DMS 273 treated with DMSO at 0.1 percent for 48 hours (cell line): ENCODE data around the gene EBF4.
A peak's percentile ranks its signal among the peaks of the same experiment; 100 is the strongest.

Experiments used
- DNase-seq: peaks from one replicate; lab custom pipeline; 2025; lab: John Stamatoyannopoulos, UW

EBF4 gene

DNA sequence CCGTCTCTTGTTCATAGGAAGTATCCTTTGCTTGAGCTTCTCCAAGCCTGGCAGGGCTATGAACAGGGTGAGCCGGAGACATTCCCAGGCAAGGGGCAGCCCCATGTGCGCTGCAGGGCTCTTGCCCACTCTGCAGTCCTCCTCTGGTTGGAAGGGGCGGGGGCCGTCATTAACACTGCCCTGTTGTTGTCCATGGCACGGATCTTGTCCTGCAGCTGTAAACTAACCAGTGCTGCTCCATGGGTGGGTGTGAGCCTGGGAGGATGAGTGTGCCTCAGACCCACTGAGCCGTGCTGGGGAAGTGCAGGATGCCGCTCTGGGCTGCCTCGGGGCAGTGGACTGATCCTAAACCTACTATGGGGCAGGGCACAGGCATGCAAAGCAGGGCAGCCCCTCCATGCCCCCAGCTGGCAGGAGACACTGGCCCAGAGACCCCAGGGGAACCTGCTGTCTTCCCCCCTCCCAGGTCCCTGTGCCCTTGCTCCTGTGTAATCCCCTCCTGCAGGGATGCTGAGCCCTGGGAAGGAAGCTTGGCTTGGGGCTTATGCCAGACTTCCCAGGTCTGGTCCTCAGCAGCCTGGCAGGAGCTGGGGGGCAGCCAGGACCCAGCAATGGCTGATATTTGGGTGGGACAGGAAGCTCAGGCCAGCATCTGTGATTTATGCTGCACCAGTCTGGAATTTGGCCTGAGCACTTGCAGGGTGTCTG is 8.5 kb downstream of the EBF4 start:
- DNase-seq = no peak

DNA sequence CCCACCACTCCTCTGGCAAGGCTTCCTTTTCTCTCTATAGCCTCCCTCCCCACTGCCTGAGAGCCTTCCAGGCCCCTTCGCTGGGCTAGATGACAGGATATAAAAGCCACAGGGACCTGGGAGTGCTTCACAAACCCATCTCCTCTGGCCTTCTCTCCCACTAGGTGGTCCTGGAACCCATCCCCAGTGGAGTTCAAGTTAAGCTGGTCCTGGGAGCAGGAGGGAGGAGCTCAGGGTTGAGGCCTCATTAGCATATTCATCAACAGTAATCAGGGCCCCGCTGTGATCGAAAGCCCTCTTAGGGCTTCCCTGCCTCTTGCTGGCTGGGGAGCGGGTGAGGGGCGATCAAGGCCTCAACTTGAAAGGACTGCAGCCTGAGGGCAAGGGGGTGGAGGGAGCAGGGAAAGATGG is 9.1 kb downstream of the EBF4 start:
- DNase-seq = no peak

DNA sequence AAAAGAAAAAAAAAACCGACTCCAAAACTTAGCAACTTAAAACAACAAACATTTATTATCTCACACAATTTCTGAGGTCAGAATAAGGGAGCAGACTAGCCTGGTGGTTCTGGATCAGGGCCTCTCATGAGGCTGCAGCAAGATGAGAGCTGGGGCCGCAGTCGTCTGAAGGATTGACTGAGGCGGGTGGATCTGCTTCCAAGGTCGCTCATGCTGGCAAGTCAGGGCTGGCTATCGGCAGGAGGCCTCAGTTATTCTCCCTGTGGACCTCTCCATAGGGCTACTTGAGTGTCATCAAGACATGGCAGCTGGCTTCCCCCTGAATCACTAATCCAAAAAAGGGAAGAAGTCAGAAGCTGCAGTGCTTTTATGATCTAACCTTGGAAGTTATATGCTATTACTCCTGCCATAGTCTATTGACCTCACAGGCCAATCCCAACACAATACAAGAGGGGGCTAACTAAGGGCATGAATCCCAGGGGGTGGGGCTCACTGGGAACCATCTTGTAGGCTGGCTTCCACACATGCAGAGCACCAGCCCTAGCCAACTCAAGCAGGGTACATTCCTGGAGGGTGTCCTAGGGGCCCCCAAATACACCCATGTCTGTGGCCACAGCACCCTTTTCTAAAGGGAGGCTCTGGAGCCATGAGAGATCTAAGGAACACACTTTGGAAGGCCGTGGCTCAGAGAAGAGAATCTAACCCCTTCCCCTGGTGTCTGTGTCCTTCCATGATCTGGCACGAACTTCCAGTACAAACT is 11.3 kb downstream of the EBF4 start:
- no peak for DNase-seq

DNA sequence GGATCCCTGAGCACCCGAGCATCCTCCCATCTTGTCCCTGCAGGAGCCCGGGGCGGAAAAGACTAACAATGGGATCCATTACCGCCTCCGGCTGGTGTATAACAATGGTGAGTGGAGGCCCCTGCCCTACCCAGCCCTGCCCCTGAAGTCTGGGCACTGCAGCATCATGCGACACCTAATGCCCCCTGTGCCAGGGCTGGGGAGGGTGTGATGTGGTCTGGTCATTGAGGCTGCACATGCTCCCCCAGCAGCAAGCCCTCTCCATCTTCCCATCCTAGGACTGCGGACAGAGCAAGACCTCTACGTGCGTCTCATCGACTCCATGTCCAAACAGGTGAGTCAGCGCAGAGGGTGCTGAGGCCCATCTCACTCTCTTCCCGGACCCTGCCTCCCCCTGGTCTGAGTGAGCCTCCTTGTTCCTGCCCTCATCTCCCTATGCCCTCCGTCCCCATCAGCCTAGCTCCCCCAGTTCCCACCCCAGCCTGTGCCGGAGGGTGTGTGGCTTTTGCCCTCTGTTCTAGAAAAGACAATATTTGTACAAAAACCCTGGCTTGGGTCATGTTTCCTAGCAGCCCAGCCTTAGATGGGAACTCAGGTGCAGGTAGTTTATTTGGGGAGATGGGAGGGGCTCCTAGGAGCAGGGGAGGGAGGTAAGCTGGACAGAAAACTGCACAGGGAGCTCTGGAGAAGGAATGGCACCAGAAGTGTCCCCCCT is 13.5 kb downstream of the EBF4 start:
- no peak for DNase-seq

DNA sequence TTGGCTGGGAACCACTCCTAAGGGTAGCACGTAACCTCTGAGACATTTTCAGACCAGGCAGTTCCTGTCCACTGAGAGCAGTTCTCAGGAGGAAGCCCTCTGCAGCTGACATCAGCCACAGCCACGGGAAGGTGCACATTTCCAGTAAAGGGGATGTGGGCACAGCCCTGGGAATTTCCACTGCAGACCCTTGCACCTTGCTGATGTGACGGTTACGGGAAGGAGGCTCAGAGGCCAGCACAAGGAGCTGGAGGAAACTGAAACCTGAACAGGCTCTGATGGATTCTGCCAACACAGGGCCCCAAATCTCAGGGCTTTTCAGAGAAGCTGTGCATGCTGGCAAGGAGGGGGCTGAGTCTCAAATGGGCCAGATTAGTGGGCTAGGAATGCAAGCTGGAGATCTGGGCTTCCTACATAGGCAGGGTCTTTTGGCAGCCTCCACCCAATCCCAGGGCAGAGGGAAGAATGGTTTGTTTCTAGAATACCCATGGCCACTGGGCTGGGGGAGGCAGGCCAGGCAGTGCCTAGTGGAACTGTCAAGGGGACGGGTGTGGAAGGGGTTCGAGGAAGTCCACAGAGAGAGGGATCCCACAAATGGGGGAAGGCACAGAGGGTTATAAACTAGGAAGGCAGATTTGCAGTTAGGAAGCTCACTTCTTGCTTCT is 14.2 kb downstream of the EBF4 start:
- DNase-seq = no peak

DNA sequence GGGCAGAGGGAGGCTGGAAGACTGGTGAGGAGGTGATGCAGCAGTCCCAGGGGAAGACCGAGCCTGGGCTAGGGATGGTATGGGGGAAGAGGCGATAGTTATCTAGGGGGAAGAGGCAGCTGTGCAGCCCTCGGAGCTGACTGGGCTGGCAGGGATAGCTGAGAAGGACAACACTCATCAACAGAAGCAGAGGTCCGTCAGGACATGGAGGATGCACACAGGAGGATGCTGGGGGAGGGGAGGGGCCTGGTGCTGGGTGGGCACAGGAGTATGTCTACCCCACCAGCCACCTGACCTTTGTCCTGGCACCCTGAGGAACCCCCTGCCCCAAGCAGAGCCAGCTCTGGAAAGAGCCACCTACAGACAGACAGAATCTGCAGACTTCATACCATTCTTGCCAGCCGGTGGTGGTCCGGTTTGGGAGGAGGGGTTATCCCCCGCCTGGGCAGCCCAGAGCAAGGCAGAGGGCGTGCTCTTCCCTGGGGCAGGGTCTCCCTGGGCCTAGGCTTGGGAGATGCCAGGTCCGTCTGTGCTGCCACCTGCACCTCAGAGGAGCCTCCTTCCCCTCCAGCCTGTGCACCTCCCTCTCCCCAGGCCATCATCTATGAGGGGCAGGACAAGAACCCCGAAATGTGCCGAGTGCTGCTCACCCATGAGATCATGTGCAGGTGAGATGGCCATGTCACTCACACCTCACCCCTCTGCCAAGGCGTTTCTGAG is 14.9 kb downstream of the EBF4 start:
- no peak for DNase-seq

DNA sequence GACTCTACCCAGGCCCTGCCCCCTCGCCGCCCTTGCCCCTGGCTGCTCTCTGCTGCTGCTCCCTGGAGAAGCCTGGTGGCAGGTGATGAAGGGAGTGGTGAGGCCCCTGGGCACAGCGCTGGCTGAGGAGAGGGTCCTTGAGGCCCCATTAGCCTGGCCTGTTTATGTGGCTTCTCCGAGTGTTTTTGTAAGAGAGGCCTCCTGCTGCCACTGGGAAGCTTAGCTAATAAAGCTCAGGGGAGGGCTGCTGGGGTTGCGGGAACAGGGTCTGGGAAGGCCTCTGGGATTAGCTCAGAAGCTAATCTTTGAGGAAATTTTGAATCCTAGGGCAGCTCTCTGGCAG is 15.5 kb downstream of the EBF4 start:
- DNase-seq = no peak

DNA sequence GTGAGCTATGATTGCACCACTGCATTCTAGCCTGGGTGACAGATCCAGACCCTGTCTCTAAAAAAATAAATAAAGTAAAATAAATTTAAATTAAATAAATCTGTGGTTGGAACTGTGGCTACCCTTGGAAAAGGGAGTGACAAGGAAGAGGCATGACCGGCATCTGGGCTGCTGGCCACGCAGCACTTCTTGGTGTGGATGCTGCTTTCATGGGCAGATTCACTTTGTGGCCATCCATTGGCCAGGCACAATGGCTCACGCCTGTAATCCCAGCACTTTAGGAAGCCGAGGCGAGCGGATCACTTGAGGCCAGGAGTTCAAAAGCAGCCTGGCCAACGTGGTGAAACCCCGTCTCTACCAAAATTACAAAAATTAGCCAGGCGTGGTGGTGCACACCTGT is 16.1 kb downstream of the EBF4 start:
- DNase-seq = no peak

DNA sequence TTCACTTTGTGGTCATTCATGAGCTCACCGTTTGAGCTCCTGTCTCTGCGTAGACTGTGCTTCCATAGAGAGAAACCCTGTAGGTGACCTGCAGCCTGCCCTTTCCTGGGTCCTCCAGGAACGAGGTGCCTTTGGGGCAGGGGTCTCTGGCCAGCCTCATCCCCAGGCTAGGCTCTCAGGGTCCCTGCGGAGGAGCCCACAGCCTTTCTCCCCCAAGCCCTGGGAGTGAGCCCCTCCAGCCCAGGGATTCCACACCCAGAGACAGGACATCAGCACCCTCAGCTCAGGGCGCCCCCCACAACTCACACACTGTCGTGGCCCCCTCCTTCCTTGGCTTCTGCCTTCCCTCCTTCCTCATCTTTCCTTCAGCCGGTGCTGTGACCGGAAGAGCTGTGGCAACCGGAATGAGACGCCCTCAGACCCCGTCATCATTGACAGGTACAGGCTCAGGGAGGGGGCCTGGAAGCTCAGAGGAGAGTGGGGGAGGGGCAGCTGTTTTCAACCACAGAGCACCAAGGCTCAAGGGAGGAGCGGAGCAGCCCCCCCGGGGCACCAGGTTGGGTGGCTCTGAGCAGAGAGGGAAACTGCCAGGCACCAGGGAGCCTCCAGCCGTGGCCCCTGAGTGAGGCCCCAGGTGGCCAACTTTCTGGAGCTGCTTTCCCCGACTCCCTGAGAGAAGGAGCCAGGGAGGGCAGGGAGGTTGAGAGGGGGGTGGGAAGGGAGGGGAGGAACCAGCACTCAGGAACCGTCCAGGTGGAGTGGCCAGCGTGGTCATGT is 16.8 kb downstream of the EBF4 start:
- DNase-seq = no peak

DNA sequence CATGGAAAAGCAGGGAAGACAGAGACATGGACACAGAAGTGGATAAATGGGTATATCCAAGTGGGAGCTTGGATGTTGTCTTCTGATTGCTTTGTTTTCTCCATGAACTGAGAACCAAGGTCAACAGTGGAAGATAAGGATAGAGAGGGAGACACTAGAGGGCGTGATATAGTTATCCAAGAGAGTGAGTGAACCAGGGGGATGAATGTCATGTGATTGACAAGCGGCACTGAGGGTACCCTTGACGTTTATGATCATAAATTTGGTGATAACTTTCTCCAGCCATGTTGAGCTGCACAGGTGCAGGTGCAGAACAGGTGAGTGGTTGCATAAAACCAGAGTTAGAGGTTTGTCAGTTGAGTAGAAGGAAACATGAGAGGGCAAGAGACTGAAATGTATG is 20.7 kb downstream of the EBF4 start:
- DNase-seq = peak; percentile 8

DNA sequence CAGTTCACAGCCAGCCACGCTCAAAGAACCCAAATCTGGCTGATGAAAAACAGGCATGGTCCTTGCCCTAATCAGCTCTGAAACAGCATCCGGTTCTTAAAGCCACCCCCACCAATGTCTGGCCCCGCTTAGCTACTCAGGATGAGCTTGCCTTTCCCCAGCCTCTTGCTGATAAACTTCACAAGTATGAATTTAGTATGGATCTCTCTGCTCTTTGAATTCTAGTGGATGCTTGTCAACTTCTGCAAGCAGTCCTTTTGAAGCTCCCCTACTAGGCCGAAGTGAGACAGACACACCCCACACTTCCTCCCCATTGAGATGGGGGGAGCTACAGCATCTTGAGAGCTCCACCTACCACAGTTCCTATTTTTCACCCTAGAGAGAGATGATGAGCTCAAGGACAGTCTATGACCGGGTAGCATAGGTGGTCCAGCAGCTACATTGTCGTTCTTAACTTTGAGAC is 36.7 kb downstream of the EBF4 start:
- DNase-seq = no peak

DNA sequence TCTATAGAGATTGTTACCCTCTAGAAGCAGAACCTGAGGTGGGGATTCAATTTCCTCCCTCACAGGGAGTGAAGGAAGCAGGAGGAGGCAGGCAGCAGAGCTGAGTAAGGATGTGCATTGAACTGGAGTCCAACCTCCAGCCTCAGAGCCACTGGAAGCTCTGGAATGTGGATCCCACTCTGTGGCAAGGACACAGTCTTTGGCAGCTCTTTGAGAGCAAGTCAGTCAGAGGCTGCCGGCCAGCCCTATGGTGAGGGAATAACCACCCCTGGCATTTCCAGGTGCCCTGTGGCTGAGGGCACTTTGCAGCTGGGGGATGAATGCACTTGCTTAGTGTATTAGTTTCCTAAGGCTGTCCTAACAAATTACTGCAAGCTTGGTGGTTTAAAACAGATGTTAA is 37.2 kb downstream of the EBF4 start:
- no peak for DNase-seq

DNA sequence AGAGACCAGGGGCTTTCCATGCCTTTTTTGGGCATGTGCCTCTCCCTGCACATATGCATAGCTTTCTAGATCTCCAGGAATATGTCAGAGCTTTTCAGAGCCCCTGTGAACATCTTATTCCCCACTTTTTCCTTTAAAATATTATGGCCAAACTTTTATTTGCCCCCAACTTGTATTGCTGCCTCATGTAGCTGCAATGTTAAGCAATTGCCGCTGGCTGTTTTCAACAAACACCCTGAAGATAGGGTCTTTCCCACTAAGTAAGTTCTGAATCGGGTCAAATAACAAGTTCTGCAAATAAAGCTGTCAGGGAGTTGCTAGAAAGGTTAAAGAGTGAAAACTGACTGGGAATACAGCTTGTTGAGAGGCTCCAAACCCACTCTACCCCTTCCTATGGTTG is 42.3 kb downstream of the EBF4 start:
- no peak for DNase-seq

DNA sequence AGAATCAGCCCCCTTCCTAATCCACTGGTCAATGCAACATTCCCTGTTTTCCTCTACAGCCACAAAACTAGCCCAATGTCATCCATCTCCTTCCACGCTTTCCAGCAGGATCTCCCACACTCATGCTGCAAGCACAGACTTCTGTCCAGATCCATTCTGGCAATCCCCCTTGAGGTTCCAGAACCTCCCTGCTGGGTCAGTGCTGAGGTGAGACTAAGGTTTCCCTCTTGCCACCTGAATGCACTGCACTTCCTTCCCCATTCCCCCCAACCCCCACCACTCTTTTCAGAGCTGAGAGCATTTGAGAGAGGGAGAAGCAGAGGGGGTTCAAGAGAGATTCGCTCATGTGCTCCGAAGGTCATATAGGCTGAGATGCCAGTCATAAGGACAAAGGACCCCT is 43.9 kb downstream of the EBF4 start:
- no peak for DNase-seq

DNA sequence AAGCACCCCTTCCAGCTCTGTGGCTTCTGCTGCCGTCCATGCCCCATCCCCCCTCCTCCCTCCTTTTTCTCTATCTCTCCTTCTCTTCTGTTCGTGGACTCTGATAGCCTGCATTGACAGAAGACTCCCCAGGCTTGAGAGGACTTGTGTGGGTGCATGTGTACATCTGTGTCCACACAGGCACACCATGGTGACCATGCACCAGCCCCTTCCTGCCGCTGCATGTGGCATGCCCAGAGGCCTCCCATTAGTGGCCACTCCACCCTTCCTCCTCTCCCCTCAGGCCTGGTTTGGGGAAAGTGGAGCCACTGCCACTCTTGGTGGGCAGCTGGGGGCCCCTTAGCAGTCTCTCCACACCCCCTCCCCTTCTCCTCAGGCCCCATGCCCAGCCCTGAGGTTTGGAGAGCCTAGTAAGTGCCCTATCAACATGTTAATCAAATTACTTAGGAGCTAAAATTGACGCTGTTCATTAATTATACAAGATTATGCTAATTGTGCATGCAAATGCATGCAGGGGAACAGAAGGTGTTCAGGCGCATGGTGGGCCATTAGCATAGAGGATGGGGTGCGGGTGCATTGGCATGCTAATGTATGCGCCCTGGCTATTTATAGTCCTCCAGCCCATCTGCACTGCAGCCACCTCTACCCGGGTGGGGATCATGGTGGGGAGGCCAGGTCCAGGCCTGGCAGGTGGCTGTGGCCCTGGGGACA is 45.9 kb downstream of the EBF4 start:
- DNase-seq = peak; percentile 56

DNA sequence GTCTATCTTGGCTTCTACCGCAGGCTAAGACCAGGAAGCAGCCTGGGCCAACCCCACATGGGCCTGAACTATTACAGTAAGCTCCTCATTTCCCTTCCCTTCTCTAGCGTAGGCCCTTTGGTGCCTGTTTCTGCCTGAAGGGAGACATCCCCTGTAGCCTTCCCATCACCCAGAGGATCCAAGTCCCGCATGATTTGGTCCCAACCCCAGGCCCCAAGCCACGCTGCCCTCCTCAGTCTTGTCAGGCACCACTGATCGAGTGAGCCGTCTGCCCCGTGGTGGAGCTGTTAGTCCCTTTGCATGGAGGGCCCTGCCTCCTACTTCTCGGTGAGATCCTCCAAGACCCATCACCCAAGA is 46.4 kb downstream of the EBF4 start:
- DNase-seq = no peak

DNA sequence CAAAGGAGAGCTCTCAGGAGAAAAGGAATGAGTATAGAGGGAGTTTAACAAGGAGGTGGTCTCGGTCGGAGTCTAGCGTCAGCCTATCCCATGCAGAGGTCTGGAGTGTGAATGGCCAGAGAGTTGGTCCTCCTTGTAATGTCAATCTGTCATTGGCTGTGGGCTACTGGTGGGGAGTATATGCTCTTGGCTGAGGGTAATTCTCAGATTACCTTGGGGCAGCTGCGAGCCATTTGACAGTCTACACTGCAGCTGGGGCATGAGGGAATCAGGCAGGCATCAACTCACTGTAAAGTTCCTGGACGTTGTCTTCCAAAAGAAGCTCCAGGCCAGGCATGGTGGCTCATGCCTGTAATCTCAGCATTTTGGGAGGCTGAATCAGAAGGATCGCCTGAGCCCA is 48.1 kb downstream of the EBF4 start:
- DNase-seq = no peak

DNA sequence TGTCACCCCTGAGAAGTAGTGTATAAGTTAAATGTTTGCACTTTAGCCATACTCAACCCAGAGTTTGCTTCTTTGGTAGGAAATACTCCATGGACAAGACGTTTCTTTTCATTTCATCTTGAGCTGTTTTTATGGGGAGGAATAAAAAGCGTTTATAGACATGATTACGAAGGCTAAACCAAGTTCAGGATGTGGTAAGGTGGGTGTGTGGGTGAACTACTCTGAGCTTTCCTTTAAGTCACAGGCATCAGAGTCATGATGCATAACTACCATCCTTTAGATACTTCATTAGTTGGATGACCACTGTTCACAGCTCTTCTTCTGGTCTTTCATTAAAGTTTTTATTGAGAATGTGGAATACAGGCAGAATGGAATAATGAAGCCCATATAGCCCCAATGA is 48.9 kb downstream of the EBF4 start:
- no peak for DNase-seq

DNA sequence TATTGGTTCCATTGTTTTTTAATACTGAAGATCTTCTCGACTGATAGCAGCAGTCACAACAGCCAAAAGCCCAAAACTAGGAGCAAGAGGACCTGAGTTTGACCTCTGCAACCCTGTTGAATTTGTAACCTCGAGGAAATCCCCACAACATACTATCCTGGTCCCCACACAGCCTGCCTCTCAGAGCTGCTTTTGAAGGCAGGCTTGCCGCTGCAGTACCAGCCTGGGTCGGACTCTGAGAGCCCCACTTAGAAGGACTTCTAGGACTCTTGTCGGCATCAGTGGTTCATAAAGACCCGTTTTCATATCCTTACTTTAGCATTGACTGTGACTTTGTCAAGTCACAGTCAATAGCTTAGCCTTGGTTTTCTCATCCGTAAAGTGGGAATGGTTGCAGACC is 49.3 kb downstream of the EBF4 start:
- no peak for DNase-seq

DNA sequence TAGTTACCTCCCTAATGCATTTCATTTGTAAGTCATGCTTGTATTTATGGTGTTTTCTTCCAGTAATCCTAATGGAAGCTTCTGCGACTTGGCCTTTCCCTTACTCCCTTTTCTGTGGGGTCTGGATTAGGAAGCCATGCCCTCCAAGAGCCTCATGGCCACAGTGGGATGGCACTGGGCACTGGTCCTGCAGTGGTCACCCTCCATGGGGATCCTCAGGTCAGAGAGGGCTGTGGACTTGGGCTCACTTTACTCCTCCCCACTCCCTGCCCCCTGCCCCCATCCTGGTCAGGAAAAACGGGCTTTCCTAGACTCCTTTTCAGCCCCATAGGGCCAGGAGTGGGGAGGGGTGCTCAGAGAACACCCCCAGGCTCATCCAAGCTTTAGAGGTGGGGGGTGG is 49.9 kb downstream of the EBF4 start:
- no peak for DNase-seq
